ENCODE measurements around the gene TASP1.

TASP1 gene

GRCh38 chr20:13424174-13424833 is 214.4 kb downstream of the TASP1 start:
- Histone ChIP-seq H3K9ac (ENCODE audit: low read length) (no peak overlapping the region), H3K4me3 (ENCODE audit: insufficient read depth, low read length, poor library complexity, severe bottlenecking) (no peak overlapping the region), H2AFZ (ENCODE audit: low read depth, low read length, severe bottlenecking) (no peak overlapping the region), H4K20me1 (ENCODE audit: low read depth, low read length) (no peaks in the 10 kb centered on the region; the same call in 1 of the 2 replicates), H3K79me2 (ENCODE audit: insufficient read depth, low read length) (no peaks in the 10 kb centered on the region), H3F3A (ENCODE audit: insufficient read depth) (no peaks in the 10 kb centered on the region), H3K27me3 (ENCODE audit: low read length) (no peaks in the 10 kb centered on the region), H3K9me3 (ENCODE audit: insufficient read depth, low read length) (no peaks in the 10 kb centered on the region), H3K27ac (ENCODE audit: low read depth, low read length) (no peak overlapping the region), H3K4me2 (ENCODE audit: low read depth, low read length, poor library complexity, severe bottlenecking) (no peak overlapping the region), H3K9me2 (replicated peaks; ENCODE audit: insufficient read depth, low read length) (no peaks in the 10 kb centered on the region), H3K36me3 (ENCODE audit: low read length) (no peaks in the 10 kb centered on the region)
- TF ChIP-seq CTCF (IDR thresholded peaks at IDR 0.05; ENCODE audit: insufficient read depth, low read length, poor library complexity, severe bottlenecking) (no peak), EZH2phosphoT487 (conservative IDR thresholded peaks at IDR 0.05; ENCODE audit: low read length) (no peak)

DNA sequence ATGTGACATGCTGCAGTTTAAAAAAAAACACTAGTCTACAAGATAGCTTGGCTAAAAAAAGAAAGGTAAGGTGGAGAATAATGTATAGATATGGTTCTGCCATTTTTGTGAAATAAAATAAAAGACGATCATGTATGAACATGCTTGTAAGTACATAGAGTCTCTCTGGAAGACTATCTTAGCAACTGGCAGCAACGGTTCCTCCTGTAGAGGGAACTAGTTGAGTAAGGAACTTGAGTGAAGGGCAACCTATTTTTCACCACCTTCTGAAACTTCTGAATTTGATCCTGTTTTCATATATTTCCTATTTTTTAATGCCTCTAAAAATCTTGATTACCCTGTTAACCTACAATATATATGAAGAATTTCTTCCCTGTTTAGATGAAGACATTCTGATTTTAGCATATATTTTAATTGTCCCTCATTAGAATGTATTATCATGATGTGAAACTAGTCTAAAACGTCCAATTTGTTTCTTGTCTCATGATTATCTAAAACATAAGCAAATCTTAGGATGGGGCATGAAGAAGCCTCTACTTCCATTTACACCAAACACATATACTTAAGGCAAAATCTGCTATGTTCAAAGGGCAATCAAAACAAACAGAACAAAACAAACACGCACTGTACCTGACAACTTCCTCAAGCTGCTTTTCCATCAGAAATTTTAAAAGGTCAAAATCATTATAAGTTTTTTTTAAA is 215.1 kb downstream of the TASP1 start:
- TF ChIP-seq CTCF (IDR thresholded peaks at IDR 0.05; ENCODE audit: insufficient read depth, low read length, poor library complexity, severe bottlenecking) (no peak), EZH2phosphoT487 (conservative IDR thresholded peaks at IDR 0.05; ENCODE audit: low read length) (no peak)
- H3K79me2 ChIP-seq (ENCODE audit: insufficient read depth, low read length) = no peaks in the 10 kb centered on the region

GRCh38 chr20:13422637-13423036 is 216.1 kb downstream of the TASP1 start:
- Histone ChIP-seq H3K9me3 (ENCODE audit: insufficient read depth, low read length) (no peaks in the 10 kb centered on the region), H2AFZ (ENCODE audit: low read depth, low read length, severe bottlenecking) (no peak overlapping the region), H3K9ac (ENCODE audit: low read length) (no peak overlapping the region), H3K36me3 (ENCODE audit: low read length) (no peaks in the 10 kb centered on the region), H3K4me2 (ENCODE audit: low read depth, low read length, poor library complexity, severe bottlenecking) (no peak overlapping the region), H3K79me2 (ENCODE audit: insufficient read depth, low read length) (no peaks in the 10 kb centered on the region), H4K20me1 (ENCODE audit: low read depth, low read length) (no peaks in the 10 kb centered on the region; the same call in 1 of the 2 replicates), H3K27me3 (ENCODE audit: low read length) (no peaks in the 10 kb centered on the region), H3F3A (ENCODE audit: insufficient read depth) (no peaks in the 10 kb centered on the region), H3K27ac (ENCODE audit: low read depth, low read length) (no peak overlapping the region), H3K9me2 (replicated peaks; ENCODE audit: insufficient read depth, low read length) (no peaks in the 10 kb centered on the region), H3K4me3 (ENCODE audit: insufficient read depth, low read length, poor library complexity, severe bottlenecking) (no peak overlapping the region)
- no peak for TF ChIP-seq CTCF (IDR thresholded peaks at IDR 0.05; ENCODE audit: insufficient read depth, low read length, poor library complexity, severe bottlenecking)
- no peak for TF ChIP-seq EZH2phosphoT487 (conservative IDR thresholded peaks at IDR 0.05; ENCODE audit: low read length)

More for the DNA sequence above, 215.1 kb downstream of the TASP1 start:
- Histone ChIP-seq H3K9me3 (ENCODE audit: insufficient read depth, low read length) (no peaks in the 10 kb centered on the region), H3K9me2 (replicated peaks; ENCODE audit: insufficient read depth, low read length) (no peaks in the 10 kb centered on the region), H4K20me1 (ENCODE audit: low read depth, low read length) (no peaks in the 10 kb centered on the region; the same call in 1 of the 2 replicates), H3K27ac (ENCODE audit: low read depth, low read length) (no peak overlapping the region), H3K4me2 (ENCODE audit: low read depth, low read length, poor library complexity, severe bottlenecking) (no peak overlapping the region), H3K9ac (ENCODE audit: low read length) (no peak overlapping the region), H2AFZ (ENCODE audit: low read depth, low read length, severe bottlenecking) (no peak overlapping the region), H3K36me3 (ENCODE audit: low read length) (no peaks in the 10 kb centered on the region), H3F3A (ENCODE audit: insufficient read depth) (no peaks in the 10 kb centered on the region), H3K27me3 (ENCODE audit: low read length) (no peaks in the 10 kb centered on the region), H3K4me3 (ENCODE audit: insufficient read depth, low read length, poor library complexity, severe bottlenecking) (no peak overlapping the region)
